GM19397 (cell line): Measurements from ENCODE around the gene STAM2.

Experiments used
- ATAC-seq: cut with Tn5 transposase; IDR thresholded peaks from one replicate; pipeline ENCODE4 v1.9.1; 2021; ENCODE audit warnings: mild to moderate bottlenecking, moderate library complexity; ENCODE audit not compliant: unreplicated experiment

The STAM2 gene

DNA sequence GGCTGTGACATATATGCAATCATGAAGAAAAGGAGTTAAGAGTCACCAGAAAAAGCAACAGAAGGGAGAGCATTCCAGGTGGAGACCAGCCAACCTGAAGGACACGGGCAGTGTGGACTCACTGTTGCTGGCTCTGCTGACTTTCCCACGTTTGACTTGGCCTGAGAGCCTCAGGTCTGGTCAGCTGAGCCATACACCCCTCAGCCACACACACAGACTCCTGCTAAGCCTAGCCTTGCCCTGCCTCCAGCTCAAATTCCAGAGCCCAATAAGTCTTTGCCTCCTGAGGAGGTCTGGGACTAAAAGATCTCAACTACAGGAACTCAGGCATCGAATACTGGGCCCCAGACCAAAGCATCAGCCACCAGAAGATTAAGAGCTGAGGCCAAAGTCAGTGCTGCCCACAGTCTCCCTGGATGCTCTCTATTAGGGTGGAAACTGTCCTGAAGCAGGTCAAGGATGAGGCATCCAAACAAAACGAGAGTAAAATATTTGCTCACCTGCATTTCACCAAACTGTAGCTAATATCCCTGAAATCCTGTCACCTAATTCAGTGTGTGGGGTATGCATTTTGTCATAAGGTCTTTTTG, 100.0 kb downstream of the STAM2 start:
- no peak for ATAC-seq

DNA sequence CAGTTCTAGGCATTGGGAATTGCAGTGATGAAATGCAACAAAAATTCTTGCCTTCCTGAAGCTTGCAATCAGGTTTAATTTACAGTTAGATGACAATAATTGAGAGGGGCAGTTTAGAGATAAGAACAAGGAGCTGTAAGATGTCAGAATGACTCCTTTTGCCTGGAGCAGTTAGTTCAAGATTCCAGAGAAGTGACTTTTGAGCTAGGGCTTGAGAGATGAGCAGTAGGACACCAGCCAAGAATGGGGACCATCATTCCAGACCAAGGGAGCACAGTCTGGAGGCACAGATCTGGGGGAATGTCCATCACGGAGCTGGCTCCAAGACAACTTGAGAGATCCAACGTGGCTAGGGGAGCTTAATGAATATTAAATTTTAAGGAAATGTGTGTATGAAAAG, 103.6 kb downstream of the STAM2 start:
- ATAC-seq = no peak

DNA sequence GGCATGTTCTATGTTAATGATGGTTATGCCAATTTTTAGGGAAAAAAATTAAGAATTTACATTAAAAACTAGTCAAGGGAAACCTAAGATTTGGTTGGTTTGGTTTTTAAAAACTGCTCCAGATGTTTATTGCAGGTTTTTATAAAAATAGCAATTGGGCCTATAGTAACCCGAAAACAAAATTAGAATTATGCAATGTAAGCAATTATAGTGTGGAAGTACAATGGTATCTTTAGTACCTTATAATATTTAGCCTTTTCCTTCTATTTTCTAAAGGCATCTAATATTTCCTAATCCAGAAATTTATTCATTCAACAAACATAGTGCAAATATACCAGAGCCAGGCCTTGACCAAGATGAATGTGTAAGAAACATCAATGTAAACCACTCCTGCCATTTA, 104.0 kb downstream of the STAM2 start:
- ATAC-seq = no peak

DNA sequence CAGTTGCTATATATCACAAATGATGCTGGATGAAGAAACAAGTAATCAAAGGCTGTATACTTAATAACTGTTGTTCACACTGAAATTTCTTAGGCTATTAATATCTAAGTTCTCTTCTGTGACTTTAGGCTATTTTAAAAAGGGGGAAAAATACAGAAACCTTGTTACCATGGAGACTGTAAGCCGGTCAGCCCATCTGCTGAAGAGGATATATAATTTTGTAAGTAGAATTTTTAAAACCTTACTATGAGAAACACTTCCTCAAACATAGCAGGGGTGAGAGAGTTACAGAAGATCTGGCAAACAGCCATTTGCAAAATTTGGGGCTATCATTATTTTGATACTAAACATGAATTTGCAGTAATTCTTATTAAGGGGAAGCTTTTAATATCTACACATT, 104.5 kb downstream of the STAM2 start:
- ATAC-seq = peak; percentile 50

DNA sequence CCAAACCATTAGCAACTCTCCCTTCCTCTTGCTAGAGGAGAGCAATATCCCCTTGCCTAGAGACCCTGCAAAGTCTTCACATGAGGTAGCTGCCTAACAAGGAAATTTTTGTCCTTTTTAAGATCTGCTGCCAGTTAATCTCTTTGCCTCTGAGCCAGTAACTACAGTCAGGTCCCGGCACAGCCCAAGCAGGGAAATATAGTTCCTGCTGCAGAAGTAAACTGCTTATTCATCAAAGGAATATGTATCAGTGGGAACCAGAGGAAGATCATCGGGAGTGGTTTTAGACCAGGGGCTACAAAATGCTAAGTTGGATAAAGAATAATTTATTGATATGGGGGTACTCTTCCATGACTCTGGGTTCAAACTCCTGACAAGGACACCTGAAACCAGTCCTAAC, 107.3 kb downstream of the STAM2 start:
- ATAC-seq = no peak

DNA sequence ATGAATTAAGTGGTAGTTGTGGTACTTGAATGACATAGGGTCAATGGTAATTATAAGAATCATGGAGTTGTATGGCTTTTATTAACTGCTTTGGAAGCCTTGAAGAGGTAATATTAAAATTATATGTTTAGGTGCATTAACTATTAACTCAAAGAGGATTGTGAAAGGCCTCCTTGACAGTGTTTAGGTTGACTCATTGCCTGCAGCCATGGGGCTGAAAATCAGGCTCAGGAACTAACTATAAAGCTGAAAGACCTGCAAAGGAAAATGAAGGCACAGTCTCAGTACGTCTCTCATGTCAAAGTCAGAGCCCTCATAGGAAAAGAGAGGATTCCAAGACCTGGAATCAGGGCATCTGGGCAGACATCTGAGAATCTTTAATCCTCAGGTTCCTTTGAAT, 107.7 kb downstream of the STAM2 start:
- ATAC-seq = no peak
